ENCODE results near the gene FOXRED2. TPM values are rescaled to one million over a fixed set of nuclear protein-coding genes. Genes with fewer than 3 reads are reported as not detected.
"Not testable (repeated sequence)": the region's sequence is repeated elsewhere in the genome, so short reads cannot be mapped to it uniquely, and the experiment has no call there.

FOXRED2 gene
- total RNA-seq, 3 donors from 2014 or later: 2.8 to 8.6 (median 6.4) TPM

DNA sequence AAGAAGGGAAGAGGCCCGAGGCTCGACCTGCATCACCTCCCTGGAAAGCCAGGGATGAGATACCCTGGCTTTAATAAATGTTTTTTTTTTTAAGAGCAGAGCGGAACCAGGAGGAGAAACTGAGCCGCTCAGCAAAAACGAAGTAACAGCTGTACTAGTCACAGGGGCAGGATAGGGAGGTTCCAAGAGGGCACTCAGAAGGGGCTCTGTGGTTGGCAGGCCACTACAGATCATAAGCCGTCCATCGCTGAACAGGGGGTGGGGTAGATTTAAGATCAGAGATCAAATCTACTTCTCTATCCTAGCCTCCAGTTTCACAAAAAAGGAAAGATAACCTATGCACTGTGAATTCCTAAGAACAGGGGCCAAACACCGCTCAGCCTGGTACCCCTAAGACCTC lies 21.5 kb upstream of the FOXRED2 start:
- peaks cover 6% of the 10 kb centered on the region for H3K4me1 ChIP-seq (ENCODE audit: low read depth)
- H3K4me3 ChIP-seq: peak overlapping the region; percentile 81
- TF ChIP-seq, protein P1, sequence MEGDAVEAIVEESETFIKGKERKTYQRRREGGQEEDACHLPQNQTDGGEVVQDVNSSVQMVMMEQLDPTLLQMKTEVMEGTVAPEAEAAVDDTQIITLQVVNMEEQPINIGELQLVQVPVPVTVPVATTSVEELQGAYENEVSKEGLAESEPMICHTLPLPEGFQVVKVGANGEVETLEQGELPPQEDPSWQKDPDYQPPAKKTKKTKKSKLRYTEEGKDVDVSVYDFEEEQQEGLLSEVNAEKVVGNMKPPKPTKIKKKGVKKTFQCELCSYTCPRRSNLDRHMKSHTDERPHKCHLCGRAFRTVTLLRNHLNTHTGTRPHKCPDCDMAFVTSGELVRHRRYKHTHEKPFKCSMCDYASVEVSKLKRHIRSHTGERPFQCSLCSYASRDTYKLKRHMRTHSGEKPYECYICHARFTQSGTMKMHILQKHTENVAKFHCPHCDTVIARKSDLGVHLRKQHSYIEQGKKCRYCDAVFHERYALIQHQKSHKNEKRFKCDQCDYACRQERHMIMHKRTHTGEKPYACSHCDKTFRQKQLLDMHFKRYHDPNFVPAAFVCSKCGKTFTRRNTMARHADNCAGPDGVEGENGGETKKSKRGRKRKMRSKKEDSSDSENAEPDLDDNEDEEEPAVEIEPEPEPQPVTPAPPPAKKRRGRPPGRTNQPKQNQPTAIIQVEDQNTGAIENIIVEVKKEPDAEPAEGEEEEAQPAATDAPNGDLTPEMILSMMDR (IDR thresholded peaks at IDR 0.05): no peak
- ATAC-seq (no peak), DNase-seq (no peak)
- H3K9me3 ChIP-seq: no peaks in the 10 kb centered on the region
- peaks cover 11% of the 10 kb centered on the region for H3K36me3 ChIP-seq (ENCODE audit: low read depth)
- intact Hi-C loops (cut with DNase I, micrococcal nuclease): no loop called here

DNA sequence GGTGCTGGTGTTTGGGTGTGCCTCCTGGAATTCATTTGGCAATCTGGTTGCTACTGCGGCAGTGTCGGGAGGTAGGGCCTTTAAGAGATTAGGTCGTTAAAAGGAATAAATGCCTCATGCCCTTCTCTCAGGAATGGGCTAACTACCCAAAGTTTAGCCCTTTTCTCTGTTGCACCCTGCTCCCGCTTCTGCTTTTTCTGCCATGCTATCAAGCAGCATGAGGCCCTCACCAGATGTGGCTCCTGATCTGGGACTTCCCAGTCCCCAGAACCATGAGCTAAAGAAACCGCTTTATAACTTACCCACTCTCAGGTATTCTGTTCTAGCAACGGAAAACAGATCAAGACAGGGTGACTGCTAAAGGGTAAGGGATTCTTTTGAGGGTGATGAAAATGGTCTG lies 15.8 kb upstream of the FOXRED2 start:
- Histone ChIP-seq H3K4me1 (ENCODE audit: low read depth) (peaks cover 1% of the 10 kb centered on the region), H3K9me3 (no peaks in the 10 kb centered on the region), H3K36me3 (ENCODE audit: low read depth) (peaks cover 33% of the 10 kb centered on the region), H3K4me3 (no peak overlapping the region)
- TF ChIP-seq, protein P1 (IDR thresholded peaks at IDR 0.05): no peak
- intact Hi-C loops (cut with DNase I, micrococcal nuclease): no loop called here
- DNase-seq (no peak), ATAC-seq (no peak)

DNA sequence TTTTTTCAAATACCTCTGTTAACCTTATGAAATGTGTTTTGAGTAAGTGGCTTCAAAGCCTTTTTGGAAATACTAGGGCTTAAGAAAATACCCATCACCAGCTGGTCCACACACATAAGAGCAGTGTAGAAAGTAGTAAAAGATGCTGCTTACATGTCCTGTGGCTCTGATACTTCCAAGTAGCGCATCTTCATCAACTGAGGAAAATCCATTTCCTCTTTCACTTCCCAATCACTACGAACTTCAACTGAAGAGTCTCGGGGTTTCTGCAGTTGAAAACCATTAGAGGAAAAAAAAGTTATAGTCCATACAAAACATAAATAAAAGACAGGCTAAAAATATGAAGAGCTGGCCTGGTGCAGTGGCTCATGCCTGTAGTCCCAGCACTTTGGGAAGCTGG lies 13.6 kb upstream of the FOXRED2 start:
- TF ChIP-seq, protein P1 (IDR thresholded peaks at IDR 0.05): no peak
- intact Hi-C loops (cut with DNase I, micrococcal nuclease): no loop called here
- no peaks in the 10 kb centered on the region for H3K4me1 ChIP-seq (ENCODE audit: low read depth)
- H3K9me3 ChIP-seq: no peaks in the 10 kb centered on the region
- no peak for DNase-seq
- peaks cover 52% of the 10 kb centered on the region for H3K36me3 ChIP-seq (ENCODE audit: low read depth)
- ATAC-seq: no peak
- no peak overlapping the region for H3K4me3 ChIP-seq

DNA sequence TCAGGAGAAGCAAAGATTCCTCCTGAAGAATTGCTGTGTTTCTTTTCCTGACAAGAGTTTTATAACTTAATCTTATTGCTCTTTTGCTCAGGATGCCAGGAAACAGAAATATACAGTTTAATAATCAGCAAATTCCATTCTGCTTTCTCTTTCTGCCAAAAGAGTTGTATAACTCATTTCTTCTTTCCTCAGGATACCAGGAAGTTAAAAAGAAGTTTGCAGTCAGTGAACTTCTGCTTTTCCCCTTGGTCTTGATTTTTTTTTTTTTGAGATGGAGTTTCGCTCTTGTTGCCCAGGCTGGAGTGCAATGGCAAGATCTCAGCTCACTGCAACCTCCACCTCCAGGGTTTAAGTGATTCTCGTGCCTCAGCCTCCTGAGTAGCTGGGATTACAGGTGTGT lies 13.1 kb upstream of the FOXRED2 start:
- peaks cover 53% of the 10 kb centered on the region for H3K36me3 ChIP-seq (ENCODE audit: low read depth)
- DNase-seq; H3K4me1 ChIP-seq (ENCODE audit: low read depth); intact Hi-C loops (cut with DNase I, micrococcal nuclease); H3K9me3 ChIP-seq; H3K4me3 ChIP-seq; ATAC-seq: not testable (repeated sequence)

DNA sequence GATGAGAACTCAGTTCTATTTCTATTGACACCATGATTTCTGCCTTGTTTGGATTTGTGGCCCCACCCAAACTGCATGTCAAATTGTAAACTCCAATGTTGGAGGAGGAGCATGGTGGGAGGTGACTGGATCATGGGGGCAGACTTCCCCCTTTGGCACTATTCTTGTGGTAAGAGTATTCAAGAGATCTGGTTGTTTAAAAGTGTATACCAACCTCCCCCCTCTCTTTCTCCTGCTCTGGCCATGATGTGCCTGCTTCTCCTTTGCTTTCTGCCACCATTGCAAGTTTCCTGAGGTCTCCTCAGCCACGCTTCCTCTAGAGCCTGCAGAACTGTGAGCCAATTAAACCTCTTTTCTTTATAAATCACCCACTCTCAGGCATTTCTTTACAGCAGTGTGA lies 7.9 kb upstream of the FOXRED2 start:
- DNase-seq (no peak), ATAC-seq (no peak)
- intact Hi-C loops (cut with DNase I, micrococcal nuclease): no loop called here
- Histone ChIP-seq H3K4me1 (ENCODE audit: low read depth) (no peaks in the 10 kb centered on the region), H3K9me3 (no peaks in the 10 kb centered on the region), H3K36me3 (ENCODE audit: low read depth) (peaks cover 70% of the 10 kb centered on the region), H3K4me3 (no peak overlapping the region)
- TF ChIP-seq, protein P1 (IDR thresholded peaks at IDR 0.05): no peak

DNA sequence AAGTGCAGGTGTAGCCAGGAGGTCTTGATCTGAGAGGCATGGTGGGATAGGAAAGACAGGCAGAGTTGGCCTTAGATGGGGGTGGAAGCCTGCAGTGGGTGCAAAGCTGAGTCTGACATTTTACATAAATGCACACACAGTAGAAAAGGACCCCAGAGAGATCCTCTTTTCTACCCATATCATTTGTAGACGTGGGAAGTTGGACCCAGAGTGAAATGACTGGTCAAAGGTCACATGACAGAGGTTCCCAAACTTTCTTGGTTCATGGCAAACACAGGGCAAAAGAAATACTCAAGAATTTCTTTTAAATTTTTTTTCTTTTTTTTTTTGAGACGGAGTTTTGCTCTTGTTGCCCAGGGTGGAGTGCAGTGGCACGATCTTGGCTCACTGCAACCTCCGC lies 6.2 kb upstream of the FOXRED2 start:
- TF ChIP-seq, protein P1 (IDR thresholded peaks at IDR 0.05): no peak
- Histone ChIP-seq H3K9me3 (no peaks in the 10 kb centered on the region), H3K36me3 (ENCODE audit: low read depth) (peaks cover 59% of the 10 kb centered on the region), H3K4me1 (ENCODE audit: low read depth) (no peaks in the 10 kb centered on the region), H3K4me3 (no peak overlapping the region)
- intact Hi-C loops (cut with DNase I, micrococcal nuclease): no loop called here
- DNase-seq (no peak), ATAC-seq (no peak)

Data from mucosa of descending colon (tissue), 3 donors.